ENCODE measurements around the gene CTRL.
A peak's percentile ranks its signal among the peaks of the same experiment; 100 is the strongest.

The CTRL gene

DNA sequence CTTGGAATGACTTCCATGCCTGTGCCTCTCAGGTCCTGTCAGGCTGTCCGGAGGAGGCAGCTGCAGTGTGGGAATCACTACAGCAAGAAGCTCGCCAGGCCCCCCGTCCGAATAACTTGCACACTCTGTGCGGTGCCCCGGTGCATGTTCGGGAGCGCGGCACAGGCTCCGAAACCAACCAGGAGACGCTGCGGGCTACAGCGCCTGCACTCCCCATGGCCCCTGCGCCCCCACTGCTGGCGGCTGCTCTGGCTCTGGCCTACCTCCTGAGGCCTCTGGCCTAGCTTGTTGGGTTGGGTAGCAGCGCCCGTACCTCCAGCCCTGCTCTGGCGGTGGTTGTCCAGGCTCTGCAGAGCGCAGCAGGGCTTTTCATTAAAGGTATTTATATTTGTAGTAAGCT, 45.7 kb downstream of the CTRL start:
- FAIRE-seq = no peak

DNA sequence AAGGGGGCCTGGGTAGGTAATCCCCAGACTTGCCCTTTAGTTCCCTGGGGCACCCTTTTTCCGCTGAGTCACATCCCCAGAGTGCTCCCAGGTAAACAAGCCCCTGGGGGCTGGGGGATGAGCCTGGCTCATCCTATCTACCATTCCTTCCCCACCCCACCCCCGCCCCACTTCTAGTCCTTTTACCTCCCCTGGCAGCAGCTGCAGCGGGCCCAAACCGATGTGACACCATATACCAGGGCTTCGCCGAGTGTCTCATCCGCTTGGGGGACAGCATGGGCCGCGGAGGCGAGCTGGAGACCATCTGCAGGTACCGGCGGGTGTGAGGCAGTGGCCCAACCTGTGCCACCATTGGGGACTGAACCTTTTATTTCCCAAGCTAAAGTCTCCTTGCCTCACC, 46.1 kb downstream of the CTRL start:
- no peak for FAIRE-seq

DNA sequence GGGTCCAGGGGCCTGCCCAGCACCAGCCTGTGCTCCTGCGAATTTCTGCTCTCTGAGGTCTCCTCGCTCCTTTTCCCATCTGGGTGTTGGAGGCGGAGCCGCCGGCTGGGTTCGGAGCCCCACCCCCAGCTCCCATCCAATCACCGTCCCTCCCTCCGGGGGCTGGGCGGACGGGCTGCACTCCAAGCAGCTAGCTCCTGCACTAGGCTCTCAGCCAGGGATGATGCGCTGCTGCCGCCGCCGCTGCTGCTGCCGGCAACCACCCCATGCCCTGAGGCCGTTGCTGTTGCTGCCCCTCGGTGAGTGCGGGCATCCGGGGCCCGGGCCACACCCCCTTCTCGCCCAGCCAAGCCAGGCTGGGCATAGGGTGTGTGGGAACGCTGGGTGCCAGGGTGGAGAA, 47.0 kb downstream of the CTRL start, which contains the start of gene NRN1L:
Gene NRN1L, plus strand, starts transcription at position 202 of the 400 bp plus-strand sequence. Its CDS starts 19 bp downstream, at position 221.
- FAIRE-seq = peak; percentile 60

DNA sequence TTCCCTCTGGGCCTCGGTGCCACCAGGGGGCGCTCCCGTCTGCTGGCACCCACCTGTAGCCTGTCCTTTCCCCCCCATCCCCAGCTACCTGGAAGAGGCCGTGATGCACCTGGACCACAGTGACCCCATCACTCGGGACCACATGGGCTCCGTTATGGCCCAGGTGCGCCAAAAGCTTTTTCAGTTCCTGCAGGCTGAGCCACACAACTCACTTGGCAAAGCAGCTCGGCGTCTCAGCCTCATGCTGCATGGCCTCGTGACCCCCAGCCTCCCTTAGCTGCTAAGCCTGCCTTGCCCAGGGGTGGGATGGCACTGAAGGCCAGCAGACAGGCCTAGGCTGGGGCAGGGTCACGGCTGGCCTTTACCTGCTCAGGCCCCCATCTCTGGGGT, 47.8 kb downstream of the CTRL start:
- FAIRE-seq = no peak

DNA sequence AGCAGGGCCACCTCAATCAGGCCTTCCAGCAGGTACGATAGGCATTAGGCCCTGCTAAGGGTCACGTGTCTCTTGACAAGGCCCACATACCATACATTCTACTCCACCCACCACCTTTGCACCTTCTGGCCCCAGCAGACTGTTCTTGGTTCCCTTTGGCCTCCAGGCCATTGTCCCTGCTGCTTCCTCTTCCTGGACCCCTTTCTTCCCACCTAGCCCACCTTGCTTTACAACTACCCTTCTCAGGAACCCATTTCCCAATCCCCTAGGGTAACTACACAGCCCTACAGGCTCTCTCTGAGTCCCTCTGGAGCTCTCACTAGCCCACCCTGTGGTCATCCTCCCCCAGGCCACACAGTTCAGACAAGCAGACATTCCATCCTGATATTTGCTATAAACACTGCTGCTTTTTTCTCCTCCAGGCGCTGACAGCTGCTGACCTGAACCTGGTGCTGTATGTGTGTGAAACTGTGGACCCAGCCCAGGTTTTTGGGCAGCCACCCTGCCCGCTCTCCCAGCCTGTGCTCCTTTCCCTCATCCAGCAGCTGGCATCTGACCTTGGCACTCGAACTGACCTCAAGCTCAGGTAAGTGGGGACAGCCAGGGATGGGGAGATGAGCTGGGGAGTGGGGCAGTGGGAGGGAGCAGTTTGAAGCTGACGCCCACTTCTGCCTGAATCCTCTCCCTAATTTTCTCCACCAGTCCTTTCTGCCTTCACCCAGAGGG, 48.4 kb downstream of the CTRL start:
- FAIRE-seq = no peak

DNA sequence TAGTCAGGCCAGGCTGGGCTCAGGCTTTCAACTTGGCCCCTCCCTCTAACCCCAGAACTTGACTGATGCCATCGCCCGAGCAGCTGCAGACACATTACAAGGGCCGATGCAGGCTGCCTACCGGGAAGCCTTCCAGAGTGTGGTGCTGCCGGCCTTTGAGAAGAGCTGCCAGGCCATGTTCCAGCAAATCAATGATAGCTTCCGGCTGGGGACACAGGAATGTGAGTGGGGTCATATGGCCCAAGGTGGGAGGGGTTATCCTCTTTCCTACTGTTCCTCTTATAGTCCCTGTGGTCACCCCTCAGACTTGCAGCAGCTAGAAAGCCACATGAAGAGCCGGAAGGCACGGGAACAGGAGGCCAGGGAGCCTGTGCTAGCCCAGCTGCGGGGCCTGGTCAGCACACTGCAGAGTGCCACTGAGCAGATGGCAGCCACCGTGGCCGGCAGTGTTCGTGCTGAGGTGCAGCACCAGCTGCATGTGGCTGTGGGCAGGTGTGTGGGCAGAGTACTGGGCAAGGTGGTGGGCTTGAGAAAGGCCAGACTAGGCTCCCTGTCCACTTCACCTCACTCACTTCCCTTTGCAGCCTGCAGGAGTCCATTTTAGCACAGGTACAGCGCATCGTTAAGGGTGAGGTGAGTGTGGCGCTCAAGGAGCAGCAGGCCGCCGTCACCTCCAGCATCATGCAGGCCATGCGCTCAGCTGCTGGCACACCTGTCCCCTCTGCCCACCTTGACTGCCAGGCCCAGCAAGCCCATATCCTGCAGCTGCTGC, 49.1 kb downstream of the CTRL start:
- FAIRE-seq = no peak

DNA sequence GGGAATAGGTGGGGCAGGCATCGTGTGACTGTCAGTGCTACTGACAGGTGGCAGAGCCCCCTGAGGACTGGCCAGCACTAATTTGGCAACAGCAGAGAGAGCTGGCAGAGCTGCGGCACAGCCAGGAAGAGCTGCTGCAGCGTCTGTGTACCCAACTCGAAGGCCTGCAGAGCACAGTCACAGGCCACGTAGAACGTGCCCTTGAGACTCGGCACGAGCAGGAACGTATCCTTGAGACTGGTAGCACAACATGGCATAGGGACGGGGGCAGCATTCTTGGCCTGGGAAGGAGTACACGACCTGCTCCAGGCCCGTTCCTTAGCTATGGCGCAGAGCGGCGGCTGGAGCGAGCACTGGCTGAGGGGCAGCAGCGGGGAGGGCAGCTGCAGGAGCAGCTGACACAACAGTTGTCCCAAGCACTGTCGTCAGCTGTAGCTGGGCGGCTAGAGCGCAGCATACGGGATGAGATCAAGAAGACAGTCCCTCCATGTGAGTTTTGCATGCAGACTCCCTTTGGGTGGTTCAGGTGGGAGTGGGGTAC, 50.0 kb downstream of the CTRL start:
- no peak for FAIRE-seq

DNA sequence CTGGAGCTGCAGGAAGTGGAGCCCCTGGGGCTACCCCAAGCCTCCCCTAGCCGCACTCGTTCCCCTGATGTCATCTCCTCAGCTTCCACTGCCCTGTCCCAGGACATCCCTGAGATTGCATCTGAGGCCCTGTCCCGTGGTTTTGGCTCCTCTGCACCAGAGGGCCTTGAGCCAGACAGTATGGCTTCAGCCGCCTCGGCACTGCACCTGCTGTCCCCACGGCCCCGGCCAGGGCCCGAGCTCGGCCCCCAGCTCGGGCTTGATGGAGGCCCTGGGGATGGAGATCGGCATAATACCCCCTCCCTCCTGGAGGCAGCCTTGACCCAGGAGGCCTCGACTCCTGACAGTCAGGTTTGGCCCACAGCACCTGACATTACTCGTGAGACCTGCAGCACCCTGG, 51.1 kb downstream of the CTRL start:
- no peak for FAIRE-seq

DNA sequence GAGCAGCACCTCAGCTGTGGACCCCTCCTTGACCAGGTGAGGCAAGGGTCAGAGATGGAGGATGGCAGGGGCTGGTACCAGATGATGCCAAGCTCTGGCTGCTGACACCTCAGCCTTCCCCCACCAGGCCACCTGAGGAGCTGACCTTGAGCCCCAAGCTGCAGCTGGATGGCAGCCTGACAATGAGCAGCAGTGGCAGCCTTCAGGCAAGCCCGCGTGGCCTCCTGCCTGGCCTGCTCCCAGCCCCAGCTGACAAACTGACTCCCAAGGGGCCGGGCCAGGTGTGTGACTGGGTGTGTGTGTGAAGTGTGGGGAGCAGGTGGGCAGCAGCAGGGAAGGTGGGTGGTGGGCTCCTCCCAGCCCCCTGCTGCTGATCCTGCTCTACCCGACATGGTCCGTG, 51.7 kb downstream of the CTRL start:
- FAIRE-seq = no peak
